DND-41 (cell line): ENCODE data around the gene NXPH1.

ENCODE experiments used
- ATAC-seq: fragments of 200-7000 bp; cut with Tn5 transposase; 3 replicates; pipeline ENCODE4 v1.9.1; 2021; ENCODE audit warnings: low read depth; ENCODE audit not compliant: insufficient read depth
- DNase-seq: peaks from one replicate; pipeline ENCODE4 v3.0.0-alpha.2; 2020
- H2AFZ ChIP-seq: 2 replicates; pipeline ENCODE4 v1.6.0; 2012; ENCODE audit warnings: low read depth, low read length
- H3K27ac ChIP-seq: 2 replicates; pipeline ENCODE4 v1.5.1; 2012; ENCODE audit warnings: low read length, inconsistent platforms
- H3K27me3 ChIP-seq: fragments of 200-600 bp; sonication (generic); 2 replicates; pipeline ENCODE4 v1.6.0; 2012; ENCODE audit warnings: low read length, mild to moderate bottlenecking, inconsistent platforms; ENCODE audit not compliant: insufficient read depth, poor library complexity
- H3K36me3 ChIP-seq: 2 replicates; pipeline ENCODE4 v1.5.1; 2012; ENCODE audit warnings: low read length, inconsistent platforms; ENCODE audit not compliant: insufficient read depth
- H3K4me1 ChIP-seq: 2 replicates; pipeline ENCODE4 v1.5.1; 2012; ENCODE audit warnings: mild to moderate bottlenecking, low read length; ENCODE audit not compliant: insufficient read depth
- H3K4me2 ChIP-seq: 2 replicates; pipeline ENCODE4 v1.6.0; 2012; ENCODE audit warnings: mild to moderate bottlenecking, moderate library complexity, low read length, inconsistent platforms; ENCODE audit not compliant: insufficient read depth
- H3K4me3 ChIP-seq, 2 experiments: fragments of 200-600 bp in 1 of 2; shearing (Covaris generic) in 1 of 2; 2 replicates each; pipeline ENCODE4 v1.5.1; 2012 to 2016; ENCODE audit warnings: inconsistent platforms in 2 of 2, low read length in 2 of 2, mild to moderate bottlenecking in 2 of 2, low read depth in 1 of 2, moderate library complexity in 1 of 2
- H3K79me2 ChIP-seq: 2 replicates; pipeline ENCODE4 v1.6.0; 2012; ENCODE audit warnings: low read length, inconsistent platforms; ENCODE audit not compliant: insufficient read depth
- H3K9ac ChIP-seq: 2 replicates; pipeline ENCODE4 v1.6.0; 2012; ENCODE audit warnings: low read depth, mild to moderate bottlenecking, inconsistent platforms, low read length, moderate library complexity
- H3K9me3 ChIP-seq: 2 replicates; pipeline ENCODE4 v1.5.1; 2012; ENCODE audit warnings: low read length, moderate library complexity, mild to moderate bottlenecking, inconsistent platforms; ENCODE audit not compliant: insufficient read depth, severe bottlenecking
- H4K20me1 ChIP-seq: 2 replicates; pipeline ENCODE4 v1.6.0; 2012; ENCODE audit warnings: low read length; ENCODE audit not compliant: insufficient read depth
- CTCF ChIP-seq: IDR thresholded peaks from 2 replicates; pipeline ENCODE4 v1.5.1; 2012; ENCODE audit warnings: borderline replicate concordance, low read length, moderate library complexity, mild to moderate bottlenecking; ENCODE audit not compliant: poor library complexity, severe bottlenecking; ENCODE audit errors: extremely low read depth
- EZH2 ChIP-seq: IDR thresholded peaks from 3 replicates; pipeline ENCODE4 v1.6.1; 2012; ENCODE audit warnings: borderline replicate concordance, low read depth, mild to moderate bottlenecking, moderate library complexity, low read length, inconsistent platforms; ENCODE audit not compliant: severe bottlenecking

Gene NXPH1

DNA sequence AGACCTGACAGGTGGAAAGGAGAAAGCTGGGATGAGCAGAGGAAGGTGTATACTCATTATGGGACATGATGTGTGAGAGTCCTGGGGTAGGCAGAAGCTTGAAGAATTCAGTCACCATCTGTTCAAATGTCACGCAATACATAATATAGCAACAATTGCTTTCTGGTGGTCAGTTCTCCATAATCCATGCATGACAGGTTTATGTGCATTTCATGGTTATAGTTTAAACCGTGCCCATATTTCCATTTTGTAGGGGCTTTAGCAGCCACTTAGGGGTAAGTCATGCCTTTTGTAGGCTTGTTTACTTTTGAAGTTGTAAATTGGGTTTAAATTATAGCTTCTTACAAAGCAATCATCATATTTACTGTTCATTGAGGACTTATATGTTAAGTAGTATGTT is 158.8 kb downstream of the NXPH1 start:
- Histone ChIP-seq H3K9me3 (no peaks in the 10 kb centered on the region), H3K4me3 (no peak overlapping the region), H3K4me2 (no peak overlapping the region), H3K9ac (no peak overlapping the region), H3K36me3 (no peaks in the 10 kb centered on the region), H3K79me2 (no peaks in the 10 kb centered on the region), H3K4me1 (no peaks in the 10 kb centered on the region), H2AFZ (no peak overlapping the region), H3K27ac (no peak overlapping the region), H3K27me3 (peaks cover 3% of the 10 kb centered on the region), H4K20me1 (no peaks in the 10 kb centered on the region)
- no peak for ATAC-seq
- DNase-seq: no peak
- TF ChIP-seq CTCF (no peak), EZH2 (no peak)

GRCh38 chr7:8594115-8594514 is 160.7 kb downstream of the NXPH1 start:
- no peak overlapping the region for H3K27ac ChIP-seq
- H3K27me3 ChIP-seq: peaks cover 3% of the 10 kb centered on the region
- H3K4me1 ChIP-seq: no peaks in the 10 kb centered on the region
- H3K4me2 ChIP-seq: no peak overlapping the region
- no peaks in the 10 kb centered on the region for H3K79me2 ChIP-seq
- DNase-seq: no peak
- no peaks in the 10 kb centered on the region for H4K20me1 ChIP-seq
- H3K9ac ChIP-seq: no peak overlapping the region
- H3K9me3 ChIP-seq: no peaks in the 10 kb centered on the region
- H2AFZ ChIP-seq: no peak overlapping the region
- H3K36me3 ChIP-seq: no peaks in the 10 kb centered on the region
- ATAC-seq: no peak
- TF ChIP-seq CTCF (no peak), EZH2 (no peak)
- no peak overlapping the region for H3K4me3 ChIP-seq

GRCh38 chr7:8597565-8597964 is 164.2 kb downstream of the NXPH1 start:
- ATAC-seq: no peak

More at GRCh38 chr7:8597565-8597964, 164.2 kb downstream of the NXPH1 start:
- H3K9me3 ChIP-seq: no peaks in the 10 kb centered on the region
- no peak overlapping the region for H2AFZ ChIP-seq
- no peaks in the 10 kb centered on the region for H4K20me1 ChIP-seq
- H3K79me2 ChIP-seq: no peaks in the 10 kb centered on the region
- DNase-seq: no peak
- peaks cover 3% of the 10 kb centered on the region for H3K27me3 ChIP-seq
- H3K4me1 ChIP-seq: no peaks in the 10 kb centered on the region
- H3K36me3 ChIP-seq: no peaks in the 10 kb centered on the region
- no peak overlapping the region for H3K9ac ChIP-seq
- H3K4me2 ChIP-seq: no peak overlapping the region
- TF ChIP-seq CTCF (no peak), EZH2 (no peak)
- H3K27ac ChIP-seq: no peak overlapping the region
- no peak overlapping the region for H3K4me3 ChIP-seq
